AG04450 (cell line): Measurements from ENCODE around the gene USP15. TPM values are rescaled to one million over a fixed set of nuclear protein-coding genes. Genes with fewer than 3 reads are reported as not detected.

ENCODE experiments used
- CTCF ChIA-PET: fragments of 300-600, 350-600 bp; formaldehyde crosslinking; extraction: SDS; loops from one replicate; lab custom pipeline; 2022; ENCODE audit warnings: antibody characterized with exemption, inconsistent platforms; lab: Charles Lee
- POLR2A ChIA-PET: fragments of 350-600 bp; formaldehyde crosslinking; extraction: SDS; loops from one replicate; lab custom pipeline; 2021; ENCODE audit warnings: antibody characterized with exemption, inconsistent platforms; lab: Yijun Ruan, JAX
- DNase-seq: peaks from one replicate; pipeline ENCODE4 v3.0.0-alpha.2; 2011; ENCODE audit warnings: low read depth, low spot score
- H3K27ac ChIP-seq: one replicate; pipeline ENCODE4 v1.5.1; 2012; ENCODE audit warnings: low read depth, low read length, control low read depth
- H3K27me3 ChIP-seq: one replicate; pipeline ENCODE4 v1.6.0; 2012; ENCODE audit warnings: low read length; ENCODE audit not compliant: control insufficient read depth, insufficient read depth
- H3K4me3 ChIP-seq: 2 replicates; pipeline ENCODE4 v1.5.1; 2011; ENCODE audit warnings: mild to moderate bottlenecking, low read depth, low read length, control low read depth
- H3K9me3 ChIP-seq: 2 replicates; pipeline ENCODE4 v1.5.1; 2012; ENCODE audit warnings: low read length; ENCODE audit not compliant: control insufficient read depth, insufficient read depth
- CTCF ChIP-seq: IDR thresholded peaks from 2 replicates; pipeline ENCODE4 v1.5.1; 2011; ENCODE audit warnings: low read depth, low read length, control low read depth, inconsistent platforms
- polyA plus RNA-seq: library from polyadenylated mRNA; depleted of rRNA; stranded (reverse); fragments of >200 nt; gene quantifications from 2 replicates; pipeline ENCODE4 v1.2.3, GENCODE V29; 2011

The USP15 gene
- polyA plus RNA-seq, 1 experiment, result 64.4 TPM

DNA sequence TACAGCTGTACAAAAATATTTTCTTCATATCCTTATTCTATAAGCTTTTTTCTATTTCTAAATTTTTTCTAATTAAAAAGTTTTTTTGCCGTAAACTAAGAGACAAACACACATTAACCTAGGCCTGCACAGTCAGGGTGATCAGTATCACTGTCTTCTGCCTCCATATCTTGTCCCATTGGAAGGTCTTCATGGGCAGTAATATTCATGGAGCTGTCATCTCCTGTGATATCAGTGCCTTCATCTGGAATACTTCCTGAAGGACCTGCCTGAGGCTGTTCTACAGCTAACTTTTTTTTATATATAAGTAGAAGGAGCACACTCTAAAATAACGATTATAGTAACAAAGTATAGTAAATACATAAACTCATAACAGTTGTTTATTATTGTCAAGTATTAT, 17.8 kb downstream of the USP15 start:
- ChIA-PET CTCF (no interaction called here), POLR2A (no interaction called here)
- no peak overlapping the region for H3K4me3 ChIP-seq
- no peaks in the 10 kb centered on the region for H3K27me3 ChIP-seq
- no peak overlapping the region for H3K27ac ChIP-seq
- no peaks in the 10 kb centered on the region for H3K9me3 ChIP-seq
- DNase-seq, result no peak
- TF ChIP-seq CTCF, result no peak

GRCh38 chr12:62279058-62279457, 18.9 kb downstream of the USP15 start:
- no peak for TF ChIP-seq CTCF
- H3K9me3 ChIP-seq, result no peaks in the 10 kb centered on the region
- H3K27me3 ChIP-seq, result no peaks in the 10 kb centered on the region
- ChIA-PET CTCF (no interaction called here), POLR2A (no interaction called here)
- no peak for DNase-seq
- H3K4me3 ChIP-seq, result no peak overlapping the region
- H3K27ac ChIP-seq, result no peak overlapping the region

GRCh38 chr12:62279961-62280360, 19.8 kb downstream of the USP15 start:
- no peaks in the 10 kb centered on the region for H3K27me3 ChIP-seq
- no peak overlapping the region for H3K4me3 ChIP-seq
- CTCF ChIA-PET, result no interaction called here
- POLR2A ChIA-PET, result no interaction called here
- H3K9me3 ChIP-seq, result no peaks in the 10 kb centered on the region
- TF ChIP-seq CTCF, result no peak
- no peak overlapping the region for H3K27ac ChIP-seq
- no peak for DNase-seq

- TF ChIP-seq CTCF, result no peak
- CTCF ChIA-PET, result interaction anchor here (3.3 kb wide), 1 partner anchor 23 kb away, joined by 15 read pairs; the partner anchor contains the start of gene USP15
- no peaks in the 10 kb centered on the region for H3K27me3 ChIP-seq
- no peak for DNase-seq
- H3K9me3 ChIP-seq, result no peaks in the 10 kb centered on the region
- H3K27ac ChIP-seq, result no peak overlapping the region
- H3K4me3 ChIP-seq, result no peak overlapping the region
- POLR2A ChIA-PET, result interaction anchor here (0.6 kb wide), 1 partner anchor 27 kb away, joined by 3 read pairs; no protein-coding TSS in a partner anchor
Measured at GRCh38 chr12:62282057-62282774, 22.0 kb downstream of the USP15 start.

DNA sequence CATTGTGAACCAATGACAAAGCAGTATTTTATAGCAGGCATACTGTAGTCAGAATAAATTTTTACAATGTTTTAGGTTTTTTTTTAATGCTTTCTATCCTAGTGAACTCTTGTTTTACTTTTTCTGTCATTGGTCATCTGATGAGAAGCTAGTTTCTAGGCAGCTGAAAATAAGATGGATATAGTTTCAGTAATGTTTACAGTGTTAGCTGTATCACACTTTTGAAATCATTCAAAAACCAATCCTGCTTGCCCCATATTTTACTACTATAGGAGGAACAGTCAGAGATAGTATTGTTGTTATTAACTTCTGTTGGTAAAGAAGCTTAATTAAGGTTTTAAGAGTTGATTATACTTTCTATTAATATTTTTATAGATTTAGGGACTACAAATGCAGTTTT, 24.5 kb downstream of the USP15 start:
- no peak overlapping the region for H3K4me3 ChIP-seq
- no peak for TF ChIP-seq CTCF
- POLR2A ChIA-PET, result no interaction called here
- H3K9me3 ChIP-seq, result no peaks in the 10 kb centered on the region
- no peak overlapping the region for H3K27ac ChIP-seq
- no peak for DNase-seq
- CTCF ChIA-PET, result interaction anchor here (1.1 to 3.3 kb wide), 2 partner anchors 25 to 153 kb away, joined by 3 to 15 read pairs; partner anchors contain the start of gene USP15
- no peaks in the 10 kb centered on the region for H3K27me3 ChIP-seq
